Measurements from ENCODE around the gene MAP7.
"Not testable (repeated sequence)": the region's sequence is repeated elsewhere in the genome, so short reads cannot be mapped to it uniquely, and the experiment has no call there.

Gene MAP7

DNA sequence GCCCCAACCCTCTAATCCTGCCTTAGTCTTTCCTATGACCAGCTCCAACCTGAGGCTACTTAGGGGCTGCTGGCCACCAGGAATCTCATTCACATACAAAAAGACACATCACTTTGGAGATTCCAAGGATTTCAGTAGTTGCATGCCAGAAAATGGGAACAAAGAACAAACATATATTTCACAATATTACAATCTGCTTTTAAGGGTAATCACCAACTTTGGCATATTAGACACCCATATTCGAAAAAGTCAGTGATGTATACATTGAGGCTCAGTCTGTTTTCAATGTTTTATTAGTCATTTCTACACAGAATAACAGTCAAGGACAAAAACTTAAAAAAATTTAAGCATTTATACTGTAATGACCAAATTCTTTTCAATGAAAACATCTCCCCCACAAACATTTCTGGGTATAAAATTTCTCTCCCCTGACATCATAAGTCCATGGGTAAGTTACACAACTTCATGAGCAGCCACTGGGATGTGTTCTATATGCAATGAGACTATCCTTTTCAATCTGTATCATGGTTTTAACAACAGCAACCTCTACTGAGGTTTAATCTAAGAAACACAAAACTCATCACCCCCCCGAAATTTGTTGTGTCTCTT lies 103.5 kb downstream of the MAP7 start:
- TF ChIP-seq POLR2A (IDR thresholded peaks at IDR 0.05; ENCODE audit: low read depth, low read length) (no peak), POLR2AphosphoS5 (IDR thresholded peaks at IDR 0.05; ENCODE audit: low read depth, low read length) (no peak), TAF1 (IDR thresholded peaks at IDR 0.05; ENCODE audit: borderline replicate concordance, low read depth, low read length) (no peak)
- DNase-seq (ENCODE audit: insufficient read length) (no peak), FAIRE-seq (no peak)

DNA sequence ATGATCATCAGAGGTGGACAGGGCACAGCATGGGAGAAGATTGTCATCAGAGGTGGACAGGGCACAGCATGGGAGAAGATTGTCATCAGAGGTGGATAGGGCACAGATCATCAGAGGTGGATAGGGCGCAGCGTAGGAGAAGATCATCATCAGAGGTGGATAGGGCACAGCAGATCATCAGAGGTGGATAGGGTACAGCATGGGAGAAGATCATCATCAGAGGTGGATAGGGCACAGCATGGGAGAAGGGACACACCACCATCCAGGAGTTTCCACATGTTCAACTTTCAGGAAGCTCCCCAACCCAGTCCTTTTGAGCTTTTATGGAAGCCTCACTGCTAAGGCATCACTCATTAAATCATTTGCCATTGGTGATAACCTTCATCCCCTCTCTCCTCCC lies 104.1 kb downstream of the MAP7 start:
- DNase-seq (ENCODE audit: insufficient read length) (no peak), FAIRE-seq (no peak)
- TF ChIP-seq TAF1 (IDR thresholded peaks at IDR 0.05; ENCODE audit: borderline replicate concordance, low read depth, low read length) (no peak), POLR2AphosphoS5 (IDR thresholded peaks at IDR 0.05; ENCODE audit: low read depth, low read length) (no peak), POLR2A (IDR thresholded peaks at IDR 0.05; ENCODE audit: low read depth, low read length) (no peak)

DNA sequence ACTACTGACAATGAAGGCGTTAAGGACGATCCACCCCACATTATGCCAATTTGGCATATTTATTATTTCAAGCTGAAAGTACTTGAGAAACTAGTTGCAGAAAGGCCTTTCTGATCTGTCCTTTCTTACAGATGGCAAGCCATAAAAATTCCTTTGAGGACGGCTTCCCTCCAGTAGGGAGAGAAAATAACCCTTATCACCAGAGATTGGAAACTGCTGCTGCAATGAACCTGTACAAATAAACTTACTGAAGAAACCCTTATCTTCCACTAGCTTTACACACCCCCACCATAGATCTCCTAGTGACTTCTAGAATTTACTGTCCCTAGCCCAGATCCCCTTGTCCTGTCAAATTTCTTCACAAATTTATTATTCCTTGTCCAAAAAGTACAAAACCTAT lies 105.2 kb downstream of the MAP7 start:
- TF ChIP-seq POLR2AphosphoS5 (IDR thresholded peaks at IDR 0.05; ENCODE audit: low read depth, low read length) (no peak), TAF1 (IDR thresholded peaks at IDR 0.05; ENCODE audit: borderline replicate concordance, low read depth, low read length) (no peak), POLR2A (IDR thresholded peaks at IDR 0.05; ENCODE audit: low read depth, low read length) (no peak)
- DNase-seq (ENCODE audit: insufficient read length), result no peak
- FAIRE-seq, result no peak

DNA sequence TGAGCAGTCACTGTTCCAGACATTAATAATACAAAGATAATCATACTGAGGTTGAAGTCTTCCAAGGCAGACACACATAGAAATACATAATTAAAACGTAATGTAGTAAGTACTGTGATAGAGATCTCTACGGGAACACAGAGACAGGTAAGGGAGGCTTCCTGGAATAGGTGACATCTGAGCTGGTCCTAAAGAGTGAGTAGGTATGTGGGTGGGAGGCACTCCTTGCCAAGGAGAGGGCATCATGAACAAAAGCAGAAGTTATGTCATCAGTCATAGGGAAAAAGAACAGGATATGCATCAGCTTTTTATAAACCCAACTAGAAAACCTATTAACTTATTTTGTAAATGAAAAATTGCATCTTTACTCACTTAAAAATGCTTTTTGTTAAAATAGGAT lies 110.0 kb downstream of the MAP7 start:
- DNase-seq (ENCODE audit: insufficient read length) (no peak), FAIRE-seq (no peak)
- TF ChIP-seq POLR2A (IDR thresholded peaks at IDR 0.05; ENCODE audit: low read depth, low read length) (no peak), POLR2AphosphoS5 (IDR thresholded peaks at IDR 0.05; ENCODE audit: low read depth, low read length) (no peak), TAF1 (IDR thresholded peaks at IDR 0.05; ENCODE audit: borderline replicate concordance, low read depth, low read length) (no peak)

DNA sequence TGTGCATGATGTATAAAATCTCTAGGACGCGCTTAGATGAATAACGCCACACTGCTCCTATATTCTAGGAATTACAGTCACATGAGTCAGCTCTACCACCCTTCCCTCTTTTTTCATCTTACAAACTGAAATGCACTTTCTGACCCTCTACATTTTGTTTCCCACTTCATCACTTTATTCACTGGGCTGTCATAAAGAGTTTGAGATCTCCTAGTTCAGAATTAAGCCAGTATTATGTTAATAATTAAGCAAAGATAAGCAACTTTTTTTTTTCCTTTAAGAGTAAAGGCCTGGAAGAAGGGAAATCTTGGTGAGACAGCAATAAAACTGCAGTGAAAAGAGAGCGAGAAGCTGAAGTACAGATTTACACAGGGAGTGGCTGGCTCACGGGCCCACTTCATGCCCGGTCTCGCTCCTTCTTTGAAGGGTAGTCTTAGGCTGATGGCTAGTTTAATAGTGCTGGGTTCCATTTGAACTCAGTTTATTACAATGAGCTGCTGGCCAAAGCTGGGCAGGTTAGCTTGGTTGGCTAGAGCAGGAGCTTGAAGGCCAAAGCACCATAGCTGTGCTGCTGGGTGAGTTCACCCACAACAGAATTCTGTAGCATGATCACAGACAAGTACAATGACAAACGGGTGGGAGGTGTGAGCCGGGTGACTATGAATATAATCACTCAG lies 110.6 kb downstream of the MAP7 start:
- DNase-seq (ENCODE audit: insufficient read length) (no peak), FAIRE-seq (no peak)
- TF ChIP-seq POLR2A (IDR thresholded peaks at IDR 0.05; ENCODE audit: low read depth, low read length), result no peak
- no peak for TF ChIP-seq POLR2AphosphoS5 (IDR thresholded peaks at IDR 0.05; ENCODE audit: low read depth, low read length)
- TF ChIP-seq TAF1 (IDR thresholded peaks at IDR 0.05; ENCODE audit: borderline replicate concordance, low read depth, low read length), result no peak

DNA sequence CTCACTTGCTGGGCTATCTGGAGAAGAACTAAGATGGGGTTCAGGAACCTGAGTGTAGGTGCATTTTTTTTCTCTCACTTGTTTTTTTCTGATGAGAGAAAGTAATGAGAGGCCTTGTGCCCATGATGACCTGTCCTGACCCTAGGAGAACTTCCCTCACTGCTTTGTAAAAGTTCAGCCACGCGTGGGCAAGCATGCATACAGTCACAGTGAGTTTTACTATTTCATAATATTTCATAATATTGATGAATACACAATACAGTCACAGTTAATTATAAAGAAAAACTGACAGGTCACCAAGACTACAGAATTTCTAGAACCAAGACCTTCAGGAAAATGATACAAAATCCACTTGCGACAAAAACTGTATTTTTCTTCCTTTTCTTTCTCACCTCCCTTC lies 111.8 kb downstream of the MAP7 start:
- no peak for FAIRE-seq
- TF ChIP-seq POLR2AphosphoS5 (IDR thresholded peaks at IDR 0.05; ENCODE audit: low read depth, low read length) (no peak), TAF1 (IDR thresholded peaks at IDR 0.05; ENCODE audit: borderline replicate concordance, low read depth, low read length) (no peak), POLR2A (IDR thresholded peaks at IDR 0.05; ENCODE audit: low read depth, low read length) (no peak)
- no peak for DNase-seq (ENCODE audit: insufficient read length)

DNA sequence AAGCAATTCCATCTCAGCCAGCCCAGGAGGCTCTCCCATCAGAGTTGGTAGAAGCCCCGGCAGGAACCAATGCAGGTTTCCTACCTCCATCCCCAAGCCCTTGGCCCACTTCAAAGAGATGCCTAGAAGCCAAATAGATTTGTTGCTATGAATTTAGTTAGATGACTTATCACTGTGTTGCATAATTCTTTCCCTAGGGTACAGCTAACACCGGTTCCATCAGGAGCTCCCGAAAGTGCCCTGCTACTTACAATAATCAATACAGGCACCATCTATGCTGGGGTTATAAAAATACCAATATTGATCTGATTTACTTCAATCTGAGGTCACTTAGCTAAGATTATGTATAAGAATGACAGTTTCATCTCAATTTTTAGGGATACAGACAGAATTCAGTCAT lies 113.0 kb downstream of the MAP7 start:
- DNase-seq (ENCODE audit: insufficient read length) (no peak), FAIRE-seq (no peak)
- TF ChIP-seq POLR2A (IDR thresholded peaks at IDR 0.05; ENCODE audit: low read depth, low read length), result no peak
- TF ChIP-seq POLR2AphosphoS5 (IDR thresholded peaks at IDR 0.05; ENCODE audit: low read depth, low read length), result no peak
- no peak for TF ChIP-seq TAF1 (IDR thresholded peaks at IDR 0.05; ENCODE audit: borderline replicate concordance, low read depth, low read length)

DNA sequence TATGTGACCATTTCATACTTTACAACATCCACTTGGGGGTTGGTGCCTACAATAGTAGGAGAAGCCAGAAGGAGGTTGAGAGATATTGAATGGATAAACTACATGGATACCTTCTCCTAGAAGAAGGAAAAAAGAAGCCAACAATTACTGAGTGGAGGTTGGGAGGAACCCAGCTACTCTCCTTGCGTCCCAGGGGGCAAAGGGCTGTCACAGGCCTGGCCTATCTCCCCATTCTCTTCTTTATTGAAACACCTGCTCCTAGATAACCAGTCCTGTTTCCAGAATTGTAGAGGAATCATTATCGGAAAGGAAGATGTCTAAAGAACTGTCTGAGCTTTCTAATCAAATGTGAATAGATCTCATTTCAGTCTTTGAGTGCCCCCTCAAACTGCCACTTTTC lies 115.1 kb downstream of the MAP7 start:
- DNase-seq (ENCODE audit: insufficient read length) (no peak), FAIRE-seq (no peak)
- TF ChIP-seq TAF1 (IDR thresholded peaks at IDR 0.05; ENCODE audit: borderline replicate concordance, low read depth, low read length) (no peak), POLR2AphosphoS5 (IDR thresholded peaks at IDR 0.05; ENCODE audit: low read depth, low read length) (no peak), POLR2A (IDR thresholded peaks at IDR 0.05; ENCODE audit: low read depth, low read length) (no peak)

DNA sequence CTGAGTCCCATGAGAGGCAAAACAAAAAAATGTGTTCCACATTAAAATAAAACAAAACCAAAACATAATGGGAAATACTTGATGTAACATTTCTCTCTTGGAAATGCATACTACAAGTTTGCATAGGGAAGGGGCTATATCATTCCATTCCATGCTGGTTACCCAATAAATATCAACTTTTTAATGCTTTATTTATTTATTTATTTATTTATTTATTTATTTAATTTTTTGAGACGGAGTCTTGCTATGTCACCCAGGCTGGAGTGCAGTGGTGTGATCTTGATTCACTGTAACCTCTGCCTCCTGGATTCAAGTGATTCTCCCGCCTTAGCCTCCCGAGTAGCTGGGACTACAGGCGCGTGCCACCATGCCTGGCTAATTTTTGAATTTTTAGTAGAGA lies 118.9 kb downstream of the MAP7 start:
- not testable (repeated sequence) for DNase-seq (ENCODE audit: insufficient read length); FAIRE-seq

DNA sequence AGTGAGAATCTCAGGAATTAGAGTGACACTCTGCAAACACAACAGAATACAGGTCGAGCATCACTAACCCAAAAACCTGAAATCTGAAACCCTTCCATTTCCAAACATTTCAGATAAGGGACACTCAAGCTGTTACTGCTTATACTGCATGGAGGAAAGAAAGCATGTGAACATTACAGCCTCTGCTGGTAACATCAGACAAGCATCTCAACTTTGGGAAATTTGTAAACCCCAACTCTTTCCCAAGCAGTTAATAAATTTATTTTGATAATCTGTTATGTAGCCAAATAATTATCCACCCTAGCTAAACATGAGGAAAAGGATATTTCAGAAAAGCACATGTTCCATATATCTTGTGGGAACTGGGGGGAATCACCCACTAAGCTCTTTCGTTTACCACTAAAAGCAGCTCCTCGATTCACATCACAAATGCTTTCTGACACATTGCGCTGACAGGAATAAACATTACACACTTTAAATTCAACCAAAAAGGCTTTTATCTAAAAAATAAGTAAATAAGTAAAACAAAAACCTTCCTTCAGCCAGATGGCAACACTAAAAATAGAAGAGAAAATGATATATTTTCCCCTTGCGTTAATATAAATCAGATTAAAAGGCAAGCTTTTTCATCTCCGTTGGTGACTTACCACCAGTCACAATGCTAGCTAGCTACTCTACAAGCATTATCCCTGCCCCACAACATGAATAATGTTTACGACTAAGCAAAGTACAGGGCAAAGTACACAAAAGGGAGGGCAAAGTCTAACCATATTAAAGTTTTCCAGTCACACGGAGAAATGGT lies 120.8 kb downstream of the MAP7 start:
- FAIRE-seq, result no peak
- no peak for TF ChIP-seq POLR2AphosphoS5 (IDR thresholded peaks at IDR 0.05; ENCODE audit: low read depth, low read length)
- TF ChIP-seq TAF1 (IDR thresholded peaks at IDR 0.05; ENCODE audit: borderline replicate concordance, low read depth, low read length), result no peak
- no peak for TF ChIP-seq POLR2A (IDR thresholded peaks at IDR 0.05; ENCODE audit: low read depth, low read length)
- DNase-seq (ENCODE audit: insufficient read length), result no peak

DNA sequence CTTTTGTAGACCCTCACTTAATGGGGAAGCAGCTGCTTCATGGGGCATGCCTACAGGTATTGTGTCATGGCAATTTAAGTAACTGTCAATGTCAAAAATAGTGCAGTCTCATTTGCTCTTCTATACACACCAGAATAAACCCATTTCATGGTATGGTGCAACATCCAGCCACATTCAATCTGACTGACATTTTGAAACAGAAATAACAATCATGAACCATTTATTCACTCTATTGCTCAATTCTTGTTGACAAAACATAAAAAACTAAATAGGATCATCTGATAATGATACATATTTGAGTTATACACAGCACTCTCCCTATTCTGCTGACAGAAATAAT lies 122.9 kb downstream of the MAP7 start:
- no peak for DNase-seq (ENCODE audit: insufficient read length)
- TF ChIP-seq TAF1 (IDR thresholded peaks at IDR 0.05; ENCODE audit: borderline replicate concordance, low read depth, low read length) (no peak), POLR2AphosphoS5 (IDR thresholded peaks at IDR 0.05; ENCODE audit: low read depth, low read length) (no peak), POLR2A (IDR thresholded peaks at IDR 0.05; ENCODE audit: low read depth, low read length) (no peak)
- no peak for FAIRE-seq

Data from GM12892 (cell line).